ENCODE results near the gene PAEP.

DNA sequence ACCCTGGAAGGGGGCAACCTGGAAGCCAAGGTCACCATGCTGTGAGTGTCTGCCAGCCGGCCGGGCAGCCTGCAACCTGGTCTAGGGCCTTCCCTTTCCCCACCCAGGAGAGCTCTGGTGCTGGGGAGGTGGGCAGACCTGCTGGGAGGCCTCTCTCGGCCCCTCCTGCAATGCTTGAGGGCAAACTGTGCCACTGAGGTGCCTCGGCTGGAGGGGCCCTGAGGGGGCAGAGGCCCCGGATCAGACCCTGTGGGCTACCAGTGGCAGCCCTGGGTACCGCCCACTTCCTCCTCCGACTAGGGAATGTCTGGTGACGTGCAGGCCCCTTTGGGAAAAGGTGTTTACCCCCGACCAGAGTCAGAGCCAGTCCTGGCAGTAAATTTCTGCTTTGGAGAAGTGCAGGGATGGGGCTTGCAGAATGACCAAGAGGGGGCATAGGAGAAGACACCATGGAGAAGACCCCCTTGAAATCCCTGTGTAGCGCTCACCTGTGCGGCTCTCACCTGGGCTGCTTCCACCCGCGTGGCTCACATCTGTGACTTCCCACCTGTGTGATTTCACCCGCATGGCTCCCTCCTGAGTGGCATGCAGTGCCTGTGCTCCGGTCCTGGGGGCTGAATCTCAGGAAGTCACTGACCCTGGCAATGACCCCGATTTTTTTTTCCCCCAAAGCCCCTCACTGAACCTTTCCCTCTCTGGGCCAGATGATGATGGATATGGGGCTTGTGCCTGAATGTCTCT lies 39.2 kb upstream of the PAEP start:
- TF ChIP-seq, protein P1, sequence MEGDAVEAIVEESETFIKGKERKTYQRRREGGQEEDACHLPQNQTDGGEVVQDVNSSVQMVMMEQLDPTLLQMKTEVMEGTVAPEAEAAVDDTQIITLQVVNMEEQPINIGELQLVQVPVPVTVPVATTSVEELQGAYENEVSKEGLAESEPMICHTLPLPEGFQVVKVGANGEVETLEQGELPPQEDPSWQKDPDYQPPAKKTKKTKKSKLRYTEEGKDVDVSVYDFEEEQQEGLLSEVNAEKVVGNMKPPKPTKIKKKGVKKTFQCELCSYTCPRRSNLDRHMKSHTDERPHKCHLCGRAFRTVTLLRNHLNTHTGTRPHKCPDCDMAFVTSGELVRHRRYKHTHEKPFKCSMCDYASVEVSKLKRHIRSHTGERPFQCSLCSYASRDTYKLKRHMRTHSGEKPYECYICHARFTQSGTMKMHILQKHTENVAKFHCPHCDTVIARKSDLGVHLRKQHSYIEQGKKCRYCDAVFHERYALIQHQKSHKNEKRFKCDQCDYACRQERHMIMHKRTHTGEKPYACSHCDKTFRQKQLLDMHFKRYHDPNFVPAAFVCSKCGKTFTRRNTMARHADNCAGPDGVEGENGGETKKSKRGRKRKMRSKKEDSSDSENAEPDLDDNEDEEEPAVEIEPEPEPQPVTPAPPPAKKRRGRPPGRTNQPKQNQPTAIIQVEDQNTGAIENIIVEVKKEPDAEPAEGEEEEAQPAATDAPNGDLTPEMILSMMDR (IDR thresholded peaks at IDR 0.05; ENCODE audit: insufficient read depth, low read depth, low read length), result no peak
- TF ChIP-seq EZH2 (IDR thresholded peaks at IDR 0.05; ENCODE audit: insufficient read depth, low read length), result no peak

Data from astrocyte (in vitro differentiated cells and primary cell).